GM23248 (cell line): ENCODE measurements around the gene TXN2.

Source experiments
- EZH2 ChIP-seq: fragments of 200-600 bp; sonication (generic); IDR thresholded peaks from 2 replicates; pipeline ENCODE4 v1.6.1; 2018; ENCODE audit warnings: antibody characterized with exemption, mild to moderate bottlenecking; ENCODE audit not compliant: insufficient read depth, poor library complexity, severe bottlenecking
- EZH2phosphoT487 ChIP-seq: fragments of 200-600 bp; sonication (generic); IDR thresholded peaks from 2 replicates; pipeline ENCODE4 v1.6.1; 2018; ENCODE audit warnings: antibody characterized with exemption, moderate library complexity, mild to moderate bottlenecking, low read depth; ENCODE audit not compliant: insufficient read depth

GRCh38 chr22:36507518-36508010 is 26.1 kb upstream of the TXN2 start:
- no peak for TF ChIP-seq EZH2
- TF ChIP-seq EZH2phosphoT487, result no peak
